Fibroblast of mammary gland (primary cell): ENCODE measurements around the gene ARFGEF3.

Source experiments
- DNase-seq: peaks from one replicate; pipeline ENCODE4 v3.0.0-alpha.2; 2010; ENCODE audit warnings: low read depth
- H3K4me3 ChIP-seq: 2 replicates; pipeline ENCODE4 v1.5.1; 2011; ENCODE audit warnings: low read depth, mild to moderate bottlenecking, low read length, moderate library complexity; ENCODE audit not compliant: control insufficient read depth
- CTCF ChIP-seq: conservative IDR thresholded peaks from 2 replicates; pipeline ENCODE4 v1.5.1; 2011; ENCODE audit warnings: low read depth, low read length, inconsistent platforms; ENCODE audit not compliant: control insufficient read depth, insufficient read depth

The ARFGEF3 gene

GRCh38 chr6:138291849-138292181 is 130.1 kb downstream of the ARFGEF3 start:
- DNase-seq, result no peak
- H3K4me3 ChIP-seq, result no peak overlapping the region
- TF ChIP-seq CTCF, result no peak

GRCh38 chr6:138292482-138292881 is 130.7 kb downstream of the ARFGEF3 start:
- no peak for DNase-seq
- H3K4me3 ChIP-seq, result no peak overlapping the region
- TF ChIP-seq CTCF, result no peak

GRCh38 chr6:138293428-138294395 is 132.0 kb downstream of the ARFGEF3 start:
- no peak for TF ChIP-seq CTCF
- no peak overlapping the region for H3K4me3 ChIP-seq
- DNase-seq, result no peak

- H3K4me3 ChIP-seq, result no peak overlapping the region
- no peak for DNase-seq
- TF ChIP-seq CTCF, result no peak
Observed at GRCh38 chr6:138296381-138296780, 134.6 kb downstream of the ARFGEF3 start.

- no peak for DNase-seq
- H3K4me3 ChIP-seq, result no peak overlapping the region
- TF ChIP-seq CTCF, result no peak
Observed at GRCh38 chr6:138296786-138297185, 135.0 kb downstream of the ARFGEF3 start.

GRCh38 chr6:138297761-138298298 is 136.1 kb downstream of the ARFGEF3 start:
- no peak overlapping the region for H3K4me3 ChIP-seq
- peak; percentile 54 for DNase-seq
- TF ChIP-seq CTCF, result no peak

GRCh38 chr6:138300469-138300868 is 138.7 kb downstream of the ARFGEF3 start:
- DNase-seq, result no peak
- TF ChIP-seq CTCF, result no peak
- no peak overlapping the region for H3K4me3 ChIP-seq
